22Rv1 (cell line): Measurements from ENCODE around the gene JUND.

Experiments
- ZFX ChIP-seq: fragments of 450-650 bp; IDR thresholded peaks from 2 replicates; pipeline ENCODE4 v1.6.1; 2017; ENCODE audit warnings: antibody characterized with exemption, borderline replicate concordance
- TF ChIP-seq, protein P1 (sequence below): fragments of 450-650 bp; IDR thresholded peaks from 2 replicates; pipeline ENCODE4 v1.5.1; 2017; ENCODE audit warnings: mild to moderate bottlenecking

GRCh38 chr19:18286973-18287635 lies 5.7 kb upstream of the JUND start:
- TF ChIP-seq, protein P1, sequence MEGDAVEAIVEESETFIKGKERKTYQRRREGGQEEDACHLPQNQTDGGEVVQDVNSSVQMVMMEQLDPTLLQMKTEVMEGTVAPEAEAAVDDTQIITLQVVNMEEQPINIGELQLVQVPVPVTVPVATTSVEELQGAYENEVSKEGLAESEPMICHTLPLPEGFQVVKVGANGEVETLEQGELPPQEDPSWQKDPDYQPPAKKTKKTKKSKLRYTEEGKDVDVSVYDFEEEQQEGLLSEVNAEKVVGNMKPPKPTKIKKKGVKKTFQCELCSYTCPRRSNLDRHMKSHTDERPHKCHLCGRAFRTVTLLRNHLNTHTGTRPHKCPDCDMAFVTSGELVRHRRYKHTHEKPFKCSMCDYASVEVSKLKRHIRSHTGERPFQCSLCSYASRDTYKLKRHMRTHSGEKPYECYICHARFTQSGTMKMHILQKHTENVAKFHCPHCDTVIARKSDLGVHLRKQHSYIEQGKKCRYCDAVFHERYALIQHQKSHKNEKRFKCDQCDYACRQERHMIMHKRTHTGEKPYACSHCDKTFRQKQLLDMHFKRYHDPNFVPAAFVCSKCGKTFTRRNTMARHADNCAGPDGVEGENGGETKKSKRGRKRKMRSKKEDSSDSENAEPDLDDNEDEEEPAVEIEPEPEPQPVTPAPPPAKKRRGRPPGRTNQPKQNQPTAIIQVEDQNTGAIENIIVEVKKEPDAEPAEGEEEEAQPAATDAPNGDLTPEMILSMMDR = no peak
- no peak for TF ChIP-seq ZFX
